K562 (cell line): ENCODE measurements around the gene LY6G6F. TPM values are rescaled to one million over a fixed set of nuclear protein-coding genes. Genes with fewer than 3 reads are reported as not detected.

ENCODE experiments used
- ASH1L ChIP-seq: fragments of 450-650 bp; IDR thresholded peaks from 2 replicates; pipeline ENCODE4 v1.6.1; 2018; ENCODE audit warnings: borderline replicate concordance, mild to moderate bottlenecking, low read depth; ENCODE audit not compliant: partially characterized antibody
- IFI16 ChIP-seq: fragments of 250-450 bp; sonication (Bioruptor Pico); IDR thresholded peaks from 2 replicates; pipeline ENCODE4 v2.1.2; 2022; ENCODE audit warnings: mild to moderate bottlenecking, inconsistent platforms
- L3MBTL2 ChIP-seq: fragments of 450-650 bp; IDR thresholded peaks from 2 replicates; pipeline ENCODE4 v1.6.1; 2016; ENCODE audit warnings: mild to moderate bottlenecking, moderate library complexity
- MTF1 ChIP-seq: fragments of 250-450 bp; sonication (Bioruptor Pico); IDR thresholded peaks from 2 replicates; pipeline ENCODE4 v1.9.0; 2021; ENCODE audit warnings: moderate library complexity, mild to moderate bottlenecking, inconsistent platforms, borderline replicate concordance
- NELFE ChIP-seq: IDR thresholded peaks from 2 replicates; pipeline ENCODE4 v1.6.1; 2011; ENCODE audit warnings: mild to moderate bottlenecking; ENCODE audit not compliant: insufficient read depth, insufficient read length
- NR4A1 ChIP-seq, 2 experiments: fragments of 250-450 bp in 1 of 2; fragments of 450-650 bp in 1 of 2; sonication (Bioruptor Pico) in 1 of 2; IDR thresholded peaks; 2 replicates each; pipeline versions ENCODE4 v1.4.0 to v1.6.1; 2016 to 2020; ENCODE audit warnings: mild to moderate bottlenecking in 2 of 2, missing compliant biosample characterization in 1 of 2, missing genetic modification characterization in 1 of 2, moderate library complexity in 1 of 2
- RB1 ChIP-seq: fragments of 450-650 bp; IDR thresholded peaks from 2 replicates; pipeline ENCODE4 v1.6.1; 2017; ENCODE audit warnings: low read depth, mild to moderate bottlenecking
- SOX6 ChIP-seq: fragments of 450-650 bp; IDR thresholded peaks from 2 replicates; pipeline ENCODE4 v1.6.1; 2014; ENCODE audit warnings: mild to moderate bottlenecking
- SP2 ChIP-seq: IDR thresholded peaks from 2 replicates; pipeline ENCODE4 v1.6.1; 2011; ENCODE audit warnings: mild to moderate bottlenecking, low read depth, low read length, moderate library complexity; ENCODE audit not compliant: poor library complexity, severe bottlenecking; ENCODE audit errors: extremely low read depth
- TBL1XR1 ChIP-seq, 2 experiments: IDR thresholded peaks; 2 replicates each; pipeline ENCODE4 v1.6.1; 2012; ENCODE audit warnings: improper control_type of control experiment in 2 of 2, low read length in 2 of 2, mild to moderate bottlenecking in 1 of 2
- XRCC5 ChIP-seq: fragments of 200-400 bp; formaldehyde crosslinking; IDR thresholded peaks from 2 replicates; pipeline ENCODE4 v1.6.1; 2017; ENCODE audit warnings: low read depth, mild to moderate bottlenecking, low read length
- ZBTB17 ChIP-seq: fragments of 450-650 bp; formaldehyde crosslinking; IDR thresholded peaks from 2 replicates; pipeline ENCODE4 v1.4.0; 2020; ENCODE audit warnings: mild to moderate bottlenecking
- ZEB2 ChIP-seq: fragments of 450-650 bp; IDR thresholded peaks from 2 replicates; pipeline ENCODE4 v1.6.1; 2016
- ZKSCAN3 ChIP-seq: fragments of 250-450 bp; sonication (Bioruptor Pico); IDR thresholded peaks from 2 replicates; pipeline ENCODE4 v1.4.0; 2020
- polyA plus RNA-seq, 8 experiments: library from polyadenylated mRNA; depleted of rRNA in 4 of 8; stranded (reverse) in 5 of 8; unstranded in 3 of 8; fragments of >200 nt; fragmentation: Nextera tagmentation in 2 of 8; fragmentation: Illumina TruSeq in 1 of 8; extraction: Ambion mirVana in 2 of 8; extraction: Trizol in 1 of 8; gene quantifications; 2 replicates each; pipeline versions ENCODE4 v1.2.1 to v1.2.3, GENCODE V29; 2011 to 2014; ENCODE audit warnings: inconsistent platforms in 1 of 8, missing spikeins in 1 of 8
- total RNA-seq, 7 experiments: library from RNA; depleted of rRNA in 6 of 7; stranded (reverse); fragments of >200 nt in 6 of 7; fragmentation: Illumina TruSeq in 2 of 7; extraction: Trizol in 2 of 7; gene quantifications; 2 replicates each; pipeline versions ENCODE4 v1.2.1 to v1.2.3, GENCODE V29; 2011 to 2021; ENCODE audit warnings: low replicate concordance in 1 of 7
- TF ChIP-seq, protein P1 (sequence below): fragments of 250-450 bp; sonication (Bioruptor Pico); IDR thresholded peaks from 2 replicates; pipeline ENCODE4 v1.5.0; 2020; ENCODE audit warnings: mild to moderate bottlenecking, borderline replicate concordance
- TF ChIP-seq, protein P2 (sequence below): fragments of 450-650 bp; IDR thresholded peaks from 2 replicates; pipeline ENCODE4 v1.6.1; 2016; ENCODE audit warnings: antibody characterized with exemption
- TF ChIP-seq, protein P3 (sequence below): fragments of 450-650 bp; formaldehyde crosslinking; IDR thresholded peaks from 2 replicates; pipeline ENCODE4 v1.4.0; 2022; ENCODE audit warnings: missing genetic modification characterization
- TF ChIP-seq, protein P4 (sequence below): sonication (generic); formaldehyde crosslinking; IDR thresholded peaks from 2 replicates; pipeline ENCODE4 v1.8.0; 2022; ENCODE audit warnings: missing genetic modification reagents, mild to moderate bottlenecking, moderate library complexity, borderline replicate concordance
- TF ChIP-seq, protein P5 (sequence below): fragments of 250-450 bp; sonication (Bioruptor Pico); IDR thresholded peaks from 2 replicates; pipeline ENCODE4 v1.8.0; 2022; ENCODE audit warnings: inconsistent platforms

Gene LY6G6F
- total and polyA plus RNA-seq, 9 of the 15 experiments (the other 6 are each of a cell fraction or from before 2014, with no cell fraction given), result 0.14 to 0.50 (median 0.28) TPM; not detected in 2

DNA sequence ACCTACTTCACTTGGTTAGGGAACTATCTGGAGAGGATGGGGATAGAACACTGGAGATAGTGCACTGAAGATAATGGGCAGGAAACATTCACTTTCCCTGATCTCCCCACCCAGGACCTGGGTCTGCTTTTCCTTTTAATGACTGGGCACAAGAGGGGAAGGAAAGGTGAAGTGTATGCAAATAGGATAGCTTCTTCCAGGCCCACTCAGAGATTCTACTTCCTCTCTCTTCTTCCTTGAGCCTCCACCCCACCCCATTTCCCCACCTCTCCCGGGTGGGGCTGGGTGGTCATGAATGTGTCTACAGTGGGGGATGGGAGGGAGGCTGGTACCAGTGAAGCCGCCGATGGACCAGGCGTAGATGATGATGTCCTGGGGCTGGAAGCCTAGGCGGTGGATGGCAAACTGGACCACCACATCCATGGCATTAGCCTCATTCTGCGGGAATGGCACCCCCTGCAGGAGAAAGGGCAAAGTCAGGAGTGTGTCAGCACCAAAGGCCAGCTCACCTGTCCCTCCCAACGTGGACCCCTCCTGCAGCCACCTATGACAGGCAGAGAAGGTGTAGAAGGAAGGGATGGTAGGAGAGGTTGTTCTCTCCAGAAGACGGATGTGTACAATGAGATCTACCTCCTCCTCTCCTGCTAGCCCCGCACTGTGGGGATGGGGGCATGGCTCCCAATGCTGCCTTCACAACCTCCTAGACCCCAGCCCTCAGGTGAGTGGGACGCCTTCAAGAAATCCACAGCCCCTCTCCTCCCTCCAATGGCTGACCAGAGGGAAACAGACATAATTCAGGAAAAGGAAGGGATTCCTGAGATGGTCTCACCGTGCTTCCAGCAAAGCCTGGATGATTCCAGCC, 17.2 kb upstream of the LY6G6F start (continued):
- TF ChIP-seq ZEB2 (no peak; the same call in 1 of the 2 replicates), NELFE (no peak), XRCC5 (no peak), RB1 (no peak), SP2 (peak; percentile 6), IFI16 (CRISPR knock-in tag) (no peak), TBL1XR1 (IDR thresholded peaks at IDR 0.05; ENCODE audit: low read length in 2 of 2) (no peak), L3MBTL2 (no peak), MTF1 (CRISPR knock-in tag) (no peak), ZBTB17 (no peak), NR4A1 (CRISPR knock-in tag; IDR thresholded peaks at IDR 0.05) (no peak), NR4A1 (tag; IDR thresholded peaks at IDR 0.05) (no peak), SOX6 (no peak), ASH1L (no peak), ZKSCAN3 (CRISPR knock-in tag) (no peak)
- TF ChIP-seq, protein P1, sequence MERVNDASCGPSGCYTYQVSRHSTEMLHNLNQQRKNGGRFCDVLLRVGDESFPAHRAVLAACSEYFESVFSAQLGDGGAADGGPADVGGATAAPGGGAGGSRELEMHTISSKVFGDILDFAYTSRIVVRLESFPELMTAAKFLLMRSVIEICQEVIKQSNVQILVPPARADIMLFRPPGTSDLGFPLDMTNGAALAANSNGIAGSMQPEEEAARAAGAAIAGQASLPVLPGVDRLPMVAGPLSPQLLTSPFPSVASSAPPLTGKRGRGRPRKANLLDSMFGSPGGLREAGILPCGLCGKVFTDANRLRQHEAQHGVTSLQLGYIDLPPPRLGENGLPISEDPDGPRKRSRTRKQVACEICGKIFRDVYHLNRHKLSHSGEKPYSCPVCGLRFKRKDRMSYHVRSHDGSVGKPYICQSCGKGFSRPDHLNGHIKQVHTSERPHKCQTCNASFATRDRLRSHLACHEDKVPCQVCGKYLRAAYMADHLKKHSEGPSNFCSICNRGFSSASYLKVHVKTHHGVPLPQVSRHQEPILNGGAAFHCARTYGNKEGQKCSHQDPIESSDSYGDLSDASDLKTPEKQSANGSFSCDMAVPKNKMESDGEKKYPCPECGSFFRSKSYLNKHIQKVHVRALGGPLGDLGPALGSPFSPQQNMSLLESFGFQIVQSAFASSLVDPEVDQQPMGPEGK, result peak; percentile 39; the same call in 1 of the 2 replicates
- TF ChIP-seq, protein P2, sequence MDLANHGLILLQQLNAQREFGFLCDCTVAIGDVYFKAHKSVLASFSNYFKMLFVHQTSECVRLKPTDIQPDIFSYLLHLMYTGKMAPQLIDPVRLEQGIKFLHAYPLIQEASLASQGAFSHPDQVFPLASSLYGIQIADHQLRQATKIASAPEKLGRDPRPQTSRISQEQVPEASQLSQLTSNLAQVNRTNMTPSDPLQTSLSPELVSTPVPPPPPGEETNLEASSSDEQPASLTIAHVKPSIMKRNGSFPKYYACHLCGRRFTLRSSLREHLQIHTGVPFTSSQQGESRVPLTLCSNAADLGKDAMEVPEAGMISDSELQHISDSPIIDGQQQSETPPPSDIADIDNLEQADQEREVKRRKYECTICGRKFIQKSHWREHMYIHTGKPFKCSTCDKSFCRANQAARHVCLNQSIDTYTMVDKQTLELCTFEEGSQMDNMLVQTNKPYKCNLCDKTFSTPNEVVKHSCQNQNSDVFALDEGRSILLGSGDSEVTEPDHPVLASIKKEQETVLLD, result no peak
- TF ChIP-seq, protein P3, sequence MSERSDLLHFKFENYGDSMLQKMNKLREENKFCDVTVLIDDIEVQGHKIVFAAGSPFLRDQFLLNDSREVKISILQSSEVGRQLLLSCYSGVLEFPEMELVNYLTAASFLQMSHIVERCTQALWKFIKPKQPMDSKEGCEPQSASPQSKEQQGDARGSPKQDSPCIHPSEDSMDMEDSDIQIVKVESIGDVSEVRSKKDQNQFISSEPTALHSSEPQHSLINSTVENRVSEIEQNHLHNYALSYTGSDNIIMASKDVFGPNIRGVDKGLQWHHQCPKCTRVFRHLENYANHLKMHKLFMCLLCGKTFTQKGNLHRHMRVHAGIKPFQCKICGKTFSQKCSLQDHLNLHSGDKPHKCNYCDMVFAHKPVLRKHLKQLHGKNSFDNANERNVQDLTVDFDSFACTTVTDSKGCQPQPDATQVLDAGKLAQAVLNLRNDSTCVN (CRISPR knock-in tag), result no peak
- TF ChIP-seq, protein P4, sequence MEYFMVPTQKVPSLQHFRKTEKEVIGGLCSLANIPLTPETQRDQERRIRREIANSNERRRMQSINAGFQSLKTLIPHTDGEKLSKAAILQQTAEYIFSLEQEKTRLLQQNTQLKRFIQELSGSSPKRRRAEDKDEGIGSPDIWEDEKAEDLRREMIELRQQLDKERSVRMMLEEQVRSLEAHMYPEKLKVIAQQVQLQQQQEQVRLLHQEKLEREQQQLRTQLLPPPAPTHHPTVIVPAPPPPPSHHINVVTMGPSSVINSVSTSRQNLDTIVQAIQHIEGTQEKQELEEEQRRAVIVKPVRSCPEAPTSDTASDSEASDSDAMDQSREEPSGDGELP, result no peak; the same call in 1 of the 2 replicates
- TF ChIP-seq, protein P5, sequence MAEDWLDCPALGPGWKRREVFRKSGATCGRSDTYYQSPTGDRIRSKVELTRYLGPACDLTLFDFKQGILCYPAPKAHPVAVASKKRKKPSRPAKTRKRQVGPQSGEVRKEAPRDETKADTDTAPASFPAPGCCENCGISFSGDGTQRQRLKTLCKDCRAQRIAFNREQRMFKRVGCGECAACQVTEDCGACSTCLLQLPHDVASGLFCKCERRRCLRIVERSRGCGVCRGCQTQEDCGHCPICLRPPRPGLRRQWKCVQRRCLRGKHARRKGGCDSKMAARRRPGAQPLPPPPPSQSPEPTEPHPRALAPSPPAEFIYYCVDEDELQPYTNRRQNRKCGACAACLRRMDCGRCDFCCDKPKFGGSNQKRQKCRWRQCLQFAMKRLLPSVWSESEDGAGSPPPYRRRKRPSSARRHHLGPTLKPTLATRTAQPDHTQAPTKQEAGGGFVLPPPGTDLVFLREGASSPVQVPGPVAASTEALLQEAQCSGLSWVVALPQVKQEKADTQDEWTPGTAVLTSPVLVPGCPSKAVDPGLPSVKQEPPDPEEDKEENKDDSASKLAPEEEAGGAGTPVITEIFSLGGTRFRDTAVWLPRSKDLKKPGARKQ (CRISPR knock-in tag), result no peak
